BJ (cell line): ENCODE measurements around the gene PFDN4. TPM values are rescaled to one million over a fixed set of nuclear protein-coding genes. Genes with fewer than 3 reads are reported as not detected.

ENCODE experiments used
- CTCF ChIA-PET: fragments of 350-600 bp; formaldehyde crosslinking; extraction: SDS; loops from one replicate; lab custom pipeline; 2021; ENCODE audit warnings: antibody characterized with exemption, inconsistent platforms; lab: Yijun Ruan, JAX
- POLR2A ChIA-PET: fragments of 300-600 bp; sonication (Branson Sonifier 250); formaldehyde crosslinking; extraction: SDS; loops from one replicate; lab custom pipeline; 2021; ENCODE audit warnings: antibody characterized with exemption; lab: Charles Lee
- DNase-seq: peaks from one replicate; pipeline ENCODE4 v3.0.0-alpha.2; 2011; ENCODE audit warnings: low read depth
- H3K27me3 ChIP-seq: 2 replicates; pipeline ENCODE4 v1.6.0; 2011; ENCODE audit warnings: low read length; ENCODE audit not compliant: control insufficient read depth, insufficient read depth
- H3K36me3 ChIP-seq: 2 replicates; pipeline ENCODE4 v1.5.1; 2011; ENCODE audit warnings: low read length; ENCODE audit not compliant: control insufficient read depth, insufficient read depth
- H3K4me3 ChIP-seq: 2 replicates; pipeline ENCODE4 v1.5.1; 2011; ENCODE audit warnings: low read depth, mild to moderate bottlenecking, control low read depth, low read length
- polyA plus RNA-seq: library from polyadenylated mRNA; depleted of rRNA; stranded (reverse); fragments of >200 nt; gene quantifications from 2 replicates; pipeline ENCODE4 v1.2.3, GENCODE V29; 2011
- TF ChIP-seq, protein P1 (sequence below): IDR thresholded peaks from 2 replicates; pipeline ENCODE4 v1.5.1; 2011; ENCODE audit warnings: low read depth, mild to moderate bottlenecking, control low read depth, inconsistent platforms, low read length, moderate library complexity; ENCODE audit not compliant: insufficient read depth

PFDN4 gene
- polyA plus RNA-seq, 1 experiment = 10.4 TPM

DNA sequence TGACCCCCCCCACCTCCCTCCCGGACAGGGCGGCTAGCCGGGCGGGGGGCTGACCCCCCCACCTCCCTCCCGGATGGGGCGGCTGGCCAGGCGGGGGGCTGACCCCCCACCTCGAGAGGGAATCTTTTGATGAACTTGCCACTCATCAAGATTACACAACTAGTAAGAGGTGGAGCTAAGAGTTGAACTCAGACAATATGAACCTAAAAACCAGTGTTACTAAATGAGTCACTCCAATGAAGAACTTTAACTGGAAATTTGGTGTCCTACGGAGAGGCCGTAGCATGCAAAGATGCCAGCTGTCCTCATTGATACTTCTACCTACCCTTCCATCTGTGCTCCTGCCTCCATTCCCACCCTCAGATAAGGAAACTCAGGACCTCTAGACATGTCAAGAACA, 42.8 kb downstream of the PFDN4 start:
- TF ChIP-seq, protein P1, sequence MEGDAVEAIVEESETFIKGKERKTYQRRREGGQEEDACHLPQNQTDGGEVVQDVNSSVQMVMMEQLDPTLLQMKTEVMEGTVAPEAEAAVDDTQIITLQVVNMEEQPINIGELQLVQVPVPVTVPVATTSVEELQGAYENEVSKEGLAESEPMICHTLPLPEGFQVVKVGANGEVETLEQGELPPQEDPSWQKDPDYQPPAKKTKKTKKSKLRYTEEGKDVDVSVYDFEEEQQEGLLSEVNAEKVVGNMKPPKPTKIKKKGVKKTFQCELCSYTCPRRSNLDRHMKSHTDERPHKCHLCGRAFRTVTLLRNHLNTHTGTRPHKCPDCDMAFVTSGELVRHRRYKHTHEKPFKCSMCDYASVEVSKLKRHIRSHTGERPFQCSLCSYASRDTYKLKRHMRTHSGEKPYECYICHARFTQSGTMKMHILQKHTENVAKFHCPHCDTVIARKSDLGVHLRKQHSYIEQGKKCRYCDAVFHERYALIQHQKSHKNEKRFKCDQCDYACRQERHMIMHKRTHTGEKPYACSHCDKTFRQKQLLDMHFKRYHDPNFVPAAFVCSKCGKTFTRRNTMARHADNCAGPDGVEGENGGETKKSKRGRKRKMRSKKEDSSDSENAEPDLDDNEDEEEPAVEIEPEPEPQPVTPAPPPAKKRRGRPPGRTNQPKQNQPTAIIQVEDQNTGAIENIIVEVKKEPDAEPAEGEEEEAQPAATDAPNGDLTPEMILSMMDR = no peak
- Histone ChIP-seq H3K4me3 (no peak overlapping the region), H3K27me3 (no peaks in the 10 kb centered on the region), H3K36me3 (no peaks in the 10 kb centered on the region)
- CTCF ChIA-PET = interaction anchor here (0.6 kb wide), 2 partner anchors 391 to 423 kb away, joined by 3 to 5 read pairs; no protein-coding TSS in a partner anchor
- POLR2A ChIA-PET = no interaction called here
- DNase-seq = no peak

DNA sequence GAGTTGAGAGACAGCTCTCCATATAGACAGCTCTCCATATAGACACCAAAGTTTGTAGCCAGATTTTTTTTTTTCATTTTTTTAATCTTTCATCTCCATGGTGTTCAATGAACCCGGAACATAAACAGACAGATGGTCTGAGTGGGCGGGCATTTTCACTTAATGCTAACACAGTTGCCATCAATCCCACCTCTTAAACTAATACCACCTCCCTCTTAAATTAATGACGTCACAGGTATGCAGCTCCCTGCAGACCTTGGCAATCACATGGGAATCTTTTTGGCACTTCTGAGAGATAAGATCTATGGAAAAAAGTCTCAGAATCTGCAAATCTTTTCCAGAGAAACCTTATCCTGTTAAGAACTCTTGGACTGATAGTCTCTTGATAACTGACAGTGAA, 43.2 kb downstream of the PFDN4 start:
- POLR2A ChIA-PET = no interaction called here
- no peaks in the 10 kb centered on the region for H3K27me3 ChIP-seq
- CTCF ChIA-PET = interaction anchor here (0.6 kb wide), 3 partner anchors 33 to 422 kb away, joined by 3 to 5 read pairs (median 3); no protein-coding TSS in a partner anchor

DNA sequence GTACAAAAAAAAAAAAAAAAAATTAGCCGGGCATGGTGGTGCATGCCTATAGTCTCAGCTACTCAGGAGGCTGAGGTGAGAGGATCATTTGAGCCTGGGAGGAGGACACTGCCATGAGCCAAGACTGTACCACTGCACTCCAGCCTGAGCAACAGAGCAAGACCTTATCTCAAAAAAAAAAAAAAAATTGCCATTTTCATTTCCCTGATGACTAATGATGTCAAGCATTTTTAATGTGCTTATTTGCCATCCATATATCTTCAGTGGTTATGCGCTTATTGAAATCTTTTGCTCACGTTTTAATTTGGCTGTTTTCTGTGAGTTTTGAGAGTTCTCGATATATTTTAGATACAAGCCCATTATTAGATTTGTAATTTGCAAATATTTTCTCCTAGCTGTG, 46.7 kb downstream of the PFDN4 start:
- TF ChIP-seq, protein P1 = no peak
- ChIA-PET CTCF (interaction anchor here (1.3 kb wide), 1 partner anchor 35 kb away, joined by 6 read pairs; no protein-coding TSS in a partner anchor), POLR2A (no interaction called here)
- H3K36me3 ChIP-seq = no peaks in the 10 kb centered on the region
- no peaks in the 10 kb centered on the region for H3K27me3 ChIP-seq
- no peak for DNase-seq
- H3K4me3 ChIP-seq = no peak overlapping the region

More for the DNA sequence above, 43.2 kb downstream of the PFDN4 start:
- no peak overlapping the region for H3K4me3 ChIP-seq
- TF ChIP-seq, protein P1 = no peak
- DNase-seq = no peak
- H3K36me3 ChIP-seq = no peaks in the 10 kb centered on the region

DNA sequence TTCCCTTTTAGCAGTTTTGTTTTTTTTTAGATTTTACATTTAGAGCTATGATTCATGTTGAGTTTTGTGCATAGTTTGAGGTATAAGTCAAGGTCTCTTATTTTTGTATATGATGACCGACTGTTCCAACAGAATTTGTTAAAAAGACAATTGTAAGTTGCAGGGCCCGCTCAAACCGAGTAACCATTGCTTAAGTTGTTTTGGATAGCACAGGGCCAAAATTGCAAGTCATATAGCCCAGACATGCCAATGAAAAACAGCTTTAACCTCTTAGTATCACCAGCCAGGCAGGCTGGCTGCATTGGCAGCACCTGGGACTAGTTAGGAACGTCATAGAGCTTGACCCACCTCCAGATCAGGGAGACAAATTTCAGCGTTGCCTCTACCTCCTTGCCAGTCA, 47.3 kb downstream of the PFDN4 start:
- CTCF ChIA-PET = interaction anchor here (1.3 kb wide), 1 partner anchor 36 kb away, joined by 6 read pairs; no protein-coding TSS in a partner anchor
- H3K27me3 ChIP-seq = no peaks in the 10 kb centered on the region
- POLR2A ChIA-PET = no interaction called here
- no peak for DNase-seq
- no peak overlapping the region for H3K4me3 ChIP-seq
- no peaks in the 10 kb centered on the region for H3K36me3 ChIP-seq
- TF ChIP-seq, protein P1 = no peak

DNA sequence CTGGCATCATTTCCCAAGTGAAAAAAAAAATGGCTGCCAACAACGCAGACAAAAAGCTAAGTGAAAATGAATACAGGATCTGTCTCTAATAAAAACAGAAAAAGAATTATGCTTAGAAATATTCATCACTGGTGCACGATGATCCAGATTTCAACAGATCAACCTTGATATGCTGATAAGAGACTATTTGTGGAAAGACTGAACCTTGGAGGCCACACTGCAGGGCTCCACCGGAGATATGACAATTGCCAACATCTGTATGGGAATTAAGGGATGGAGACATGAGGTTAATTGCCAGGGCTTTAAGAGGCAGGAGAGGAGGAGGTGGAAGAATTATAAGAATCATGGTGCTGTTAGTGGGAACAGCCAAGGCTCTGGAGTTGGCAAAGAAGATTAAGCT, 48.3 kb downstream of the PFDN4 start:
- CTCF ChIA-PET = no interaction called here
- Histone ChIP-seq H3K4me3 (no peak overlapping the region), H3K27me3 (no peaks in the 10 kb centered on the region), H3K36me3 (no peaks in the 10 kb centered on the region)
- TF ChIP-seq, protein P1 = no peak
- POLR2A ChIA-PET = no interaction called here
- no peak for DNase-seq
